GM12878 (cell line): ENCODE data around the gene AKAP1. TPM values are rescaled to one million over a fixed set of nuclear protein-coding genes. Genes with fewer than 3 reads are reported as not detected.

Experiments
- ATAC-seq: fragments of 200-7000 bp; cut with Tn5 transposase; 3 replicates; pipeline ENCODE4 v1.9.1; 2020; ENCODE audit warnings: mild to moderate bottlenecking, moderate library complexity
- BruUV-seq: library from RNA; stranded (reverse); fragments of 400-500 nt; replicated peaks from 2 replicates; lab custom pipeline; 2021; lab: Mats Ljungman, UMichigan
- CTCF ChIA-PET: fragments of 300-600 bp; sonication (Branson Sonifier 250); formaldehyde crosslinking; extraction: SDS; loops from one replicate; lab custom pipeline; 2021; ENCODE audit warnings: inconsistent platforms; lab: Yijun Ruan, JAX
- POLR2A ChIA-PET: fragments of 350-600 bp; formaldehyde crosslinking; extraction: SDS; loops from one replicate; lab custom pipeline; 2021; ENCODE audit warnings: inconsistent platforms; lab: Charles Lee
- RAD21 ChIA-PET: fragments of 300-600 bp; sonication (Branson Sonifier 250); formaldehyde crosslinking; loops from one replicate; lab custom pipeline; 2023; ENCODE audit warnings: antibody characterized with exemption; ENCODE audit not compliant: unreplicated experiment; lab: Charles Lee
- SMC1A ChIA-PET: fragments of 300-600 bp; sonication (Branson Sonifier 250); formaldehyde crosslinking; loops from one replicate; lab custom pipeline; 2023; ENCODE audit not compliant: unreplicated experiment, uncharacterized antibody; lab: Charles Lee
- DNase-seq: peaks from one replicate; pipeline ENCODE4 v3.0.0-alpha.2; 2011; ENCODE audit warnings: low read depth, low spot score
- FAIRE-seq: peaks from 3 replicates; lab custom pipeline; 2011; peaks lifted over from hg19 to GRCh38; lab: Jason Lieb, UNC
- H2AFZ ChIP-seq: 2 replicates; pipeline ENCODE4 v1.6.0; 2011; ENCODE audit warnings: low read depth, low read length, control low read depth; ENCODE audit not compliant: control insufficient read depth
- H3K27ac ChIP-seq: 2 replicates; pipeline ENCODE4 v1.5.1; 2011; ENCODE audit warnings: control low read depth; ENCODE audit not compliant: control insufficient read depth, insufficient read depth
- H3K27me3 ChIP-seq, 2 experiments: replicated peaks in 1 of 2; 2 replicates each; pipeline versions ENCODE4 v1.6.0 to v1.6.1; 2011; ENCODE audit warnings: low read length in 1 of 2; ENCODE audit not compliant: control insufficient read depth in 2 of 2, insufficient read depth in 2 of 2
- H3K36me3 ChIP-seq, 2 experiments: 2 replicates each; pipeline ENCODE4 v1.5.1; 2011; ENCODE audit warnings: low read length in 1 of 2; ENCODE audit not compliant: control insufficient read depth in 2 of 2, insufficient read depth in 2 of 2
- H3K4me1 ChIP-seq: 2 replicates; pipeline ENCODE4 v1.6.1; 2011; ENCODE audit warnings: mild to moderate bottlenecking, low read length, moderate library complexity, mixed read lengths; ENCODE audit not compliant: control insufficient read depth, insufficient read depth
- H3K4me2 ChIP-seq: 2 replicates; pipeline ENCODE4 v1.6.0; 2011; ENCODE audit warnings: control low read depth; ENCODE audit not compliant: control insufficient read depth, insufficient read depth
- H3K4me3 ChIP-seq: fragments of 200-600 bp; sonication (generic); 2 replicates; pipeline ENCODE4 v1.5.1; 2016
- H3K79me2 ChIP-seq: 2 replicates; pipeline ENCODE4 v1.6.0; 2011; ENCODE audit warnings: low read length; ENCODE audit not compliant: control insufficient read depth, insufficient read depth
- H3K9ac ChIP-seq: 2 replicates; pipeline ENCODE4 v1.8.0; 2011; ENCODE audit warnings: low read length, control low read depth, mixed read lengths; ENCODE audit not compliant: control insufficient read depth, insufficient read depth
- H3K9me3 ChIP-seq: replicated peaks from 3 replicates; pipeline ENCODE4 v1.5.1; 2011; ENCODE audit warnings: mild to moderate bottlenecking, low read length; ENCODE audit not compliant: control insufficient read depth, insufficient read depth
- H4K20me1 ChIP-seq: 2 replicates; pipeline ENCODE4 v1.6.0; 2011; ENCODE audit not compliant: control insufficient read depth, insufficient read depth
- ATF3 ChIP-seq: IDR thresholded peaks from 2 replicates; pipeline ENCODE4 v1.6.1; 2011; ENCODE audit warnings: low read depth, mild to moderate bottlenecking, low read length, moderate library complexity, borderline replicate concordance; ENCODE audit errors: extremely low read depth
- BCL3 ChIP-seq: IDR thresholded peaks from 2 replicates; pipeline ENCODE4 v1.6.1; 2011; ENCODE audit warnings: borderline replicate concordance, low read depth, mild to moderate bottlenecking, moderate library complexity, low read length; ENCODE audit not compliant: insufficient read depth, poor library complexity, severe bottlenecking
- CREM ChIP-seq: IDR thresholded peaks from 2 replicates; pipeline ENCODE4 v1.6.1; 2014; ENCODE audit warnings: antibody characterized with exemption, low read depth
- FOXK2 ChIP-seq: fragments of 450-650 bp; IDR thresholded peaks from 2 replicates; pipeline ENCODE4 v1.6.1; 2017; ENCODE audit warnings: mild to moderate bottlenecking, moderate library complexity
- IRF3 ChIP-seq: fragments of 450-650 bp; IDR thresholded peaks from 2 replicates; pipeline ENCODE4 v1.6.1; 2014; ENCODE audit warnings: mild to moderate bottlenecking
- NFXL1 ChIP-seq: fragments of 450-650 bp; IDR thresholded peaks from 2 replicates; pipeline ENCODE4 v1.6.1; 2017; ENCODE audit warnings: antibody characterized with exemption, mild to moderate bottlenecking, borderline replicate concordance
- NR2C1 ChIP-seq: fragments of 450-650 bp; IDR thresholded peaks from 2 replicates; pipeline ENCODE4 v1.6.1; 2017; ENCODE audit warnings: antibody characterized with exemption, mild to moderate bottlenecking, moderate library complexity
- POLR2A ChIP-seq: IDR thresholded peaks from 2 replicates; pipeline ENCODE4 v1.6.1; 2011; ENCODE audit warnings: low read depth, mild to moderate bottlenecking, low read length
- RAD51 ChIP-seq: fragments of 450-650 bp; IDR thresholded peaks from 2 replicates; pipeline ENCODE4 v1.6.1; 2016; ENCODE audit warnings: moderate library complexity, mild to moderate bottlenecking, inconsistent platforms
- SMARCA5 ChIP-seq: fragments of 450-650 bp; IDR thresholded peaks from 2 replicates; pipeline ENCODE4 v1.6.1; 2017; ENCODE audit warnings: mild to moderate bottlenecking
- SRF ChIP-seq, 2 experiments: IDR thresholded peaks; 2 replicates each; pipeline ENCODE4 v1.6.1; 2011; ENCODE audit warnings: low read depth in 2 of 2, low read length in 2 of 2, mild to moderate bottlenecking in 1 of 2, moderate library complexity in 1 of 2
- STAT1 ChIP-seq: fragments of 450-650 bp; conservative IDR thresholded peaks from 2 replicates; pipeline ENCODE4 v1.6.1; 2014; ENCODE audit warnings: antibody characterized with exemption, mild to moderate bottlenecking
- TAF1 ChIP-seq: IDR thresholded peaks from 2 replicates; pipeline ENCODE4 v1.6.1; 2011; ENCODE audit warnings: mild to moderate bottlenecking, low read depth, low read length, borderline replicate concordance
- TCF12 ChIP-seq: IDR thresholded peaks from 2 replicates; pipeline ENCODE4 v1.6.1; 2011; ENCODE audit warnings: low read depth, mild to moderate bottlenecking, low read length
- WGBS: methylation state at CpG from one replicate; pipeline ENCODE4 v1.1.6; 2016; ENCODE audit warnings: low lambda C conversion rate; ENCODE audit not compliant: insufficient replicate concordance, insufficient coverage; ENCODE audit errors: missing lambda C conversion rate; 5-methylcytosine and 5-hydroxymethylcytosine counted together
- in situ Hi-C: fragments of 300-500 bp; cut with MboI; formaldehyde crosslinking; loops from 9 replicates; pipeline ENCODE4 v1.14.3; 2018; ENCODE audit warnings: mixed read lengths
- intact Hi-C: fragments of 100-400 bp; cut with micrococcal nuclease; formaldehyde crosslinking; loops from one replicate; pipeline ENCODE4 v1.14.2; 2022; ENCODE audit not compliant: unreplicated experiment
- polyA plus RNA-seq, 11 experiments: library from polyadenylated mRNA; depleted of rRNA in 4 of 11; unstranded in 6 of 11; stranded (reverse) in 5 of 11; fragments of >200 nt; fragmentation: Nextera tagmentation in 4 of 11; fragmentation: Illumina TruSeq in 1 of 11; extraction: Ambion mirVana in 4 of 11; extraction: Trizol in 1 of 11; gene quantifications; 1 replicate in 1 of 11; 2 replicates in 10 of 11; pipeline versions ENCODE4 v1.2.1 to v1.2.3, GENCODE V29; 2011 to 2016; ENCODE audit warnings: inconsistent platforms in 2 of 11, missing spikeins in 2 of 11, low read depth in 1 of 11
- total RNA-seq, 4 experiments: library from RNA; depleted of rRNA in 3 of 4; stranded (reverse); fragments of >200 nt in 3 of 4; fragmentation: Illumina TruSeq in 1 of 4; extraction: Trizol in 1 of 4; gene quantifications; 2 replicates each; pipeline versions ENCODE4 v1.2.1 to v1.2.3, GENCODE V29; 2013 to 2021

AKAP1 gene
- total and polyA plus RNA-seq, 10 of the 15 experiments (the other 5 are each of a cell fraction or from before 2014, with no cell fraction given), result 11.9 to 50.5 (median 38.1) TPM

- Histone ChIP-seq H2AFZ (no peak overlapping the region), H3K36me3 (peaks cover 23 to 46% of the 10 kb centered on the region in 2 experiments), H3K79me2 (no peaks in the 10 kb centered on the region), H3K4me1 (no peaks in the 10 kb centered on the region), H3K27ac (no peak overlapping the region), H4K20me1 (peaks cover 4% of the 10 kb centered on the region; the same call in 1 of the 2 replicates), H3K27me3 (no peaks in the 10 kb centered on the region), H3K4me2 (no peak overlapping the region), H3K9ac (no peak overlapping the region), H3K4me3 (no peak overlapping the region), H3K9me3 (no peaks in the 10 kb centered on the region)
- ChIA-PET POLR2A (interaction anchor here (0.6 kb wide), 1 partner anchor 58 kb away, joined by 5 read pairs; no protein-coding TSS in a partner anchor), RAD21 (no interaction called here), CTCF (interaction anchor here (0.6 to 1.2 kb wide), 4 partner anchors 10 to 121 kb away, joined by 3 read pairs; no protein-coding TSS in a partner anchor), SMC1A (no interaction called here)
- TF ChIP-seq NFXL1, result no peak
- BruUV-seq, result no TSS peak
- 81% methylated on average over 12 of the region's 12 CpGs for WGBS
- intact Hi-C loops, result no loop called here
- ATAC-seq (no peak), DNase-seq (no peak), FAIRE-seq (no peak)
- in situ Hi-C loops, result no loop called here
Observed at GRCh38 chr17:57110579-57111325, 25.7 kb downstream of the AKAP1 start.

- SMC1A ChIA-PET, result no interaction called here
- FAIRE-seq, result no peak
- 96% methylated on average over 3 of the region's 3 CpGs for WGBS
- TF ChIP-seq TCF12, result no peak
- TF ChIP-seq RAD51, result no peak
- no peak for TF ChIP-seq BCL3
- TF ChIP-seq IRF3, result no peak
- no peak for TF ChIP-seq TAF1
- TF ChIP-seq NR2C1, result no peak
- TF ChIP-seq SRF (IDR thresholded peaks at IDR 0.05; ENCODE audit: low read depth in 2 of 2, low read length in 2 of 2), result no peak
- TF ChIP-seq POLR2A, result no peak
- no peak for TF ChIP-seq ATF3
- TF ChIP-seq FOXK2, result no peak
- TF ChIP-seq CREM, result no peak
- TF ChIP-seq STAT1, result no peak
- no peak for TF ChIP-seq SMARCA5
Observed at GRCh38 chr17:57111386-57111785, 26.3 kb downstream of the AKAP1 start.

More at GRCh38 chr17:57111386-57111785, 26.3 kb downstream of the AKAP1 start:
- BruUV-seq, result no TSS peak
- peaks cover 23 to 52% of the 10 kb centered on the region in 2 experiments for H3K36me3 ChIP-seq
- no peak overlapping the region for H2AFZ ChIP-seq
- no peaks in the 10 kb centered on the region for H3K27me3 ChIP-seq
- no peak overlapping the region for H3K4me3 ChIP-seq
- H3K9me3 ChIP-seq, result no peaks in the 10 kb centered on the region
- no peak for ATAC-seq
- H3K4me1 ChIP-seq, result no peaks in the 10 kb centered on the region
- ChIA-PET RAD21 (no interaction called here), POLR2A (interaction anchor here (0.6 kb wide), 1 partner anchor 59 kb away, joined by 5 read pairs; no protein-coding TSS in a partner anchor), CTCF (no interaction called here)
- no peaks in the 10 kb centered on the region for H3K79me2 ChIP-seq
- DNase-seq, result no peak
- no peak overlapping the region for H3K27ac ChIP-seq
- no peak overlapping the region for H3K4me2 ChIP-seq
- intact Hi-C loops (no loop called here), in situ Hi-C loops (no loop called here)
- H4K20me1 ChIP-seq, result peaks cover 4% of the 10 kb centered on the region; the same call in 1 of the 2 replicates
- no peak overlapping the region for H3K9ac ChIP-seq
